ENCODE measurements around the gene AUP1.

DNA sequence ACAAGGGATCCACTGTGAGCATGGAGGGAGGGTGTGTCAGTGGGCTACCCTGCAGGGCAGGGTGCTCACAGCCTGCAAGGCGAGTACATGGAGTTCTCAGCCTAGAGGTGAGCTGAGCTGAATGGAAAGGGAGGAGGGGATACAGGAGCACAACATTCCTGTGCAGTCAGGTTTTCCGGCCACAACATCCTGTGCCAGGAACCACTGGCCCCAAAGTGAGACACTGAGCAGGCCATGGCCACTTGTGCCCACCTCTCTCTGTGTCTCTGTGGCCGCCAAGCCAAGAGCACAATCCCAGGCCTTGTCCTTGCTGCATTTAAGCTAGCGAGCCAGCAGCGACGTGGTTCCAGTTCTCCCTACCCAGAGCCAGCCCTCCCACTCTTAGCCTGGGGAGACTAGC lies 31.1 kb upstream of the AUP1 start:
- TF ChIP-seq SRF (IDR thresholded peaks at IDR 0.05; ENCODE audit: low read depth in 2 of 2, low read length in 2 of 2) (no peak), KDM1A (IDR thresholded peaks at IDR 0.05; ENCODE audit: borderline replicate concordance) (no peak), RELA (IDR thresholded peaks at IDR 0.05; ENCODE audit: borderline replicate concordance, partially characterized antibody) (no peak), SMC3 (IDR thresholded peaks at IDR 0.05; ENCODE audit: borderline replicate concordance, low read length) (no peak)
- TF ChIP-seq, protein P1, sequence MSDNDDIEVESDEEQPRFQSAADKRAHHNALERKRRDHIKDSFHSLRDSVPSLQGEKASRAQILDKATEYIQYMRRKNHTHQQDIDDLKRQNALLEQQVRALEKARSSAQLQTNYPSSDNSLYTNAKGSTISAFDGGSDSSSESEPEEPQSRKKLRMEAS (IDR thresholded peaks at IDR 0.05; ENCODE audit: low read depth, low read length): no peak
- TF ChIP-seq, protein P2, sequence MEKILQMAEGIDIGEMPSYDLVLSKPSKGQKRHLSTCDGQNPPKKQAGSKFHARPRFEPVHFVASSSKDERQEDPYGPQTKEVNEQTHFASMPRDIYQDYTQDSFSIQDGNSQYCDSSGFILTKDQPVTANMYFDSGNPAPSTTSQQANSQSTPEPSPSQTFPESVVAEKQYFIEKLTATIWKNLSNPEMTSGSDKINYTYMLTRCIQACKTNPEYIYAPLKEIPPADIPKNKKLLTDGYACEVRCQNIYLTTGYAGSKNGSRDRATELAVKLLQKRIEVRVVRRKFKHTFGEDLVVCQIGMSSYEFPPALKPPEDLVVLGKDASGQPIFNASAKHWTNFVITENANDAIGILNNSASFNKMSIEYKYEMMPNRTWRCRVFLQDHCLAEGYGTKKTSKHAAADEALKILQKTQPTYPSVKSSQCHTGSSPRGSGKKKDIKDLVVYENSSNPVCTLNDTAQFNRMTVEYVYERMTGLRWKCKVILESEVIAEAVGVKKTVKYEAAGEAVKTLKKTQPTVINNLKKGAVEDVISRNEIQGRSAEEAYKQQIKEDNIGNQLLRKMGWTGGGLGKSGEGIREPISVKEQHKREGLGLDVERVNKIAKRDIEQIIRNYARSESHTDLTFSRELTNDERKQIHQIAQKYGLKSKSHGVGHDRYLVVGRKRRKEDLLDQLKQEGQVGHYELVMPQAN (conservative IDR thresholded peaks at IDR 0.05): no peak
- TF ChIP-seq, protein P3, sequence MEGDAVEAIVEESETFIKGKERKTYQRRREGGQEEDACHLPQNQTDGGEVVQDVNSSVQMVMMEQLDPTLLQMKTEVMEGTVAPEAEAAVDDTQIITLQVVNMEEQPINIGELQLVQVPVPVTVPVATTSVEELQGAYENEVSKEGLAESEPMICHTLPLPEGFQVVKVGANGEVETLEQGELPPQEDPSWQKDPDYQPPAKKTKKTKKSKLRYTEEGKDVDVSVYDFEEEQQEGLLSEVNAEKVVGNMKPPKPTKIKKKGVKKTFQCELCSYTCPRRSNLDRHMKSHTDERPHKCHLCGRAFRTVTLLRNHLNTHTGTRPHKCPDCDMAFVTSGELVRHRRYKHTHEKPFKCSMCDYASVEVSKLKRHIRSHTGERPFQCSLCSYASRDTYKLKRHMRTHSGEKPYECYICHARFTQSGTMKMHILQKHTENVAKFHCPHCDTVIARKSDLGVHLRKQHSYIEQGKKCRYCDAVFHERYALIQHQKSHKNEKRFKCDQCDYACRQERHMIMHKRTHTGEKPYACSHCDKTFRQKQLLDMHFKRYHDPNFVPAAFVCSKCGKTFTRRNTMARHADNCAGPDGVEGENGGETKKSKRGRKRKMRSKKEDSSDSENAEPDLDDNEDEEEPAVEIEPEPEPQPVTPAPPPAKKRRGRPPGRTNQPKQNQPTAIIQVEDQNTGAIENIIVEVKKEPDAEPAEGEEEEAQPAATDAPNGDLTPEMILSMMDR (IDR thresholded peaks at IDR 0.05 in 2 of 3, conservative IDR thresholded peaks at IDR 0.05 in 1 of 3; ENCODE audit: control insufficient read depth in 2 of 3, extremely low read depth in 1 of 3, insufficient read depth in 1 of 3, low read depth in 3 of 3, low read length in 3 of 3): no peak
- TF ChIP-seq, protein P4, sequence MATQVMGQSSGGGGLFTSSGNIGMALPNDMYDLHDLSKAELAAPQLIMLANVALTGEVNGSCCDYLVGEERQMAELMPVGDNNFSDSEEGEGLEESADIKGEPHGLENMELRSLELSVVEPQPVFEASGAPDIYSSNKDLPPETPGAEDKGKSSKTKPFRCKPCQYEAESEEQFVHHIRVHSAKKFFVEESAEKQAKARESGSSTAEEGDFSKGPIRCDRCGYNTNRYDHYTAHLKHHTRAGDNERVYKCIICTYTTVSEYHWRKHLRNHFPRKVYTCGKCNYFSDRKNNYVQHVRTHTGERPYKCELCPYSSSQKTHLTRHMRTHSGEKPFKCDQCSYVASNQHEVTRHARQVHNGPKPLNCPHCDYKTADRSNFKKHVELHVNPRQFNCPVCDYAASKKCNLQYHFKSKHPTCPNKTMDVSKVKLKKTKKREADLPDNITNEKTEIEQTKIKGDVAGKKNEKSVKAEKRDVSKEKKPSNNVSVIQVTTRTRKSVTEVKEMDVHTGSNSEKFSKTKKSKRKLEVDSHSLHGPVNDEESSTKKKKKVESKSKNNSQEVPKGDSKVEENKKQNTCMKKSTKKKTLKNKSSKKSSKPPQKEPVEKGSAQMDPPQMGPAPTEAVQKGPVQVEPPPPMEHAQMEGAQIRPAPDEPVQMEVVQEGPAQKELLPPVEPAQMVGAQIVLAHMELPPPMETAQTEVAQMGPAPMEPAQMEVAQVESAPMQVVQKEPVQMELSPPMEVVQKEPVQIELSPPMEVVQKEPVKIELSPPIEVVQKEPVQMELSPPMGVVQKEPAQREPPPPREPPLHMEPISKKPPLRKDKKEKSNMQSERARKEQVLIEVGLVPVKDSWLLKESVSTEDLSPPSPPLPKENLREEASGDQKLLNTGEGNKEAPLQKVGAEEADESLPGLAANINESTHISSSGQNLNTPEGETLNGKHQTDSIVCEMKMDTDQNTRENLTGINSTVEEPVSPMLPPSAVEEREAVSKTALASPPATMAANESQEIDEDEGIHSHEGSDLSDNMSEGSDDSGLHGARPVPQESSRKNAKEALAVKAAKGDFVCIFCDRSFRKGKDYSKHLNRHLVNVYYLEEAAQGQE (IDR thresholded peaks at IDR 0.05; ENCODE audit: low read depth, low read length): no peak

Data from GM12878 (cell line).